ENCODE data around the gene TMEM243.

TMEM243 gene

GRCh38 chr7:87220026-87220733 is 648 bp upstream of the TMEM243 start:
- peak; percentile 91 for ATAC-seq
- TF ChIP-seq TSHZ2 (CRISPR knock-in tag; IDR thresholded peaks at IDR 0.05) (0 out of 2 replicates have a peak, but pooled peaks have one; percentile 34), ZNF70 (CRISPR knock-in tag; IDR thresholded peaks at IDR 0.05) (0 out of 2 replicates have a peak, but pooled peaks have one; percentile 30), ESRRG (CRISPR knock-in tag; IDR thresholded peaks at IDR 0.05) (no peak), TOX (CRISPR knock-in tag; IDR thresholded peaks at IDR 0.05; ENCODE audit: borderline replicate concordance) (no peak), PATZ1 (CRISPR knock-in tag; IDR thresholded peaks at IDR 0.05; ENCODE audit: borderline replicate concordance) (0 out of 2 replicates have a peak, but pooled peaks have one; percentile 1)

GRCh38 chr7:87218796-87219544 is 562 bp downstream of the TMEM243 start:
- peak; percentile 37 for ATAC-seq
- 0 out of 2 replicates have a peak, but pooled peaks have one; percentile 6 for TF ChIP-seq ESRRG (CRISPR knock-in tag; IDR thresholded peaks at IDR 0.05)
- no peak for TF ChIP-seq POU6F1 (CRISPR knock-in tag; IDR thresholded peaks at IDR 0.05; ENCODE audit: borderline replicate concordance, low read depth)

GRCh38 chr7:87217983-87218653 is 1.4 kb downstream of the TMEM243 start:
- TF ChIP-seq RARB (CRISPR knock-in tag; IDR thresholded peaks at IDR 0.05) (no peak), POU6F1 (CRISPR knock-in tag; IDR thresholded peaks at IDR 0.05; ENCODE audit: borderline replicate concordance, low read depth) (no peak), BACH2 (CRISPR knock-in tag; IDR thresholded peaks at IDR 0.05; ENCODE audit: borderline replicate concordance) (no peak), ARNTL (CRISPR knock-in tag; IDR thresholded peaks at IDR 0.05; ENCODE audit: borderline replicate concordance, low read depth) (no peak), TOX (CRISPR knock-in tag; IDR thresholded peaks at IDR 0.05; ENCODE audit: borderline replicate concordance) (no peak), OSR1 (CRISPR knock-in tag; IDR thresholded peaks at IDR 0.05) (no peak), GLIS3 (CRISPR knock-in tag; IDR thresholded peaks at IDR 0.05) (no peak), ZFP3 (CRISPR knock-in tag; IDR thresholded peaks at IDR 0.05) (no peak), ESRRG (CRISPR knock-in tag; IDR thresholded peaks at IDR 0.05) (no peak), TSHZ2 (CRISPR knock-in tag; IDR thresholded peaks at IDR 0.05) (no peak), CREB5 (CRISPR knock-in tag; IDR thresholded peaks at IDR 0.05; ENCODE audit: low read depth) (no peak), ZNF565 (CRISPR knock-in tag; conservative IDR thresholded peaks at IDR 0.05; ENCODE audit: low read depth) (no peak), ZC3H10 (CRISPR knock-in tag; IDR thresholded peaks at IDR 0.05) (no peak)
- ATAC-seq, result no peak

Data from SK-N-SH treated with all-trans-retinoic acid at 6 μM for 48 hours (cell line).